Upper lobe of left lung (tissue), 4 donors: Measurements from ENCODE around the gene LRP4.

Experiments
- POLR2AphosphoS5 ChIP-seq, 2 donors: sonication (generic); formaldehyde crosslinking; IDR thresholded peaks; one replicate each; pipeline ENCODE4 v1.5.1; 2017; ENCODE audit warnings: antibody characterized with exemption in 2 of 2
- TF ChIP-seq, protein P1 (sequence below), 6 experiments: fragments of 450-650 bp in 4 of 6; fragments of 200-600 bp in 2 of 6; sonication (generic) in 2 of 6; IDR thresholded peaks; one replicate each; pipeline ENCODE4 v1.5.1; 2016 to 2019; ENCODE audit warnings: antibody characterized with exemption in 6 of 6

DNA sequence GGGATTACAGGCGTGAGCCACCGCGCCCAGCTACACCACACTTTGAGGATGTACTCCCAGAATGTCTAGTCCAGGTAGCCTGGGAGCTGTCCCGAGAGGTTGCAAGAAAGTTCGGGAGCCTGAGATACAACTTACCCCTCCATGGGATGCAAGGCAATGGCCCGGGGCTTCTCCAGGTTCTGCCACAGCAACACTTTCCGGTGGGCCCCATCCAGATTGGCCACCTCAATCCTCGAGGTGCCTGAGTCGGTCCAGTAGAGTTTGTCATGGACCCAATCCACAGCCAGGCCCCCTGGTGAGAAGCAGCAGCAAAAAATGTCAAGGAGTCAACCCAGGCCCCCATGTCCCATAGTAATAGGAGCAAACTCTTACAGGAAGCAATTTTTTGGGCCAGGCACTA, 25.5 kb downstream of the LRP4 start:
- TF ChIP-seq, protein P1, sequence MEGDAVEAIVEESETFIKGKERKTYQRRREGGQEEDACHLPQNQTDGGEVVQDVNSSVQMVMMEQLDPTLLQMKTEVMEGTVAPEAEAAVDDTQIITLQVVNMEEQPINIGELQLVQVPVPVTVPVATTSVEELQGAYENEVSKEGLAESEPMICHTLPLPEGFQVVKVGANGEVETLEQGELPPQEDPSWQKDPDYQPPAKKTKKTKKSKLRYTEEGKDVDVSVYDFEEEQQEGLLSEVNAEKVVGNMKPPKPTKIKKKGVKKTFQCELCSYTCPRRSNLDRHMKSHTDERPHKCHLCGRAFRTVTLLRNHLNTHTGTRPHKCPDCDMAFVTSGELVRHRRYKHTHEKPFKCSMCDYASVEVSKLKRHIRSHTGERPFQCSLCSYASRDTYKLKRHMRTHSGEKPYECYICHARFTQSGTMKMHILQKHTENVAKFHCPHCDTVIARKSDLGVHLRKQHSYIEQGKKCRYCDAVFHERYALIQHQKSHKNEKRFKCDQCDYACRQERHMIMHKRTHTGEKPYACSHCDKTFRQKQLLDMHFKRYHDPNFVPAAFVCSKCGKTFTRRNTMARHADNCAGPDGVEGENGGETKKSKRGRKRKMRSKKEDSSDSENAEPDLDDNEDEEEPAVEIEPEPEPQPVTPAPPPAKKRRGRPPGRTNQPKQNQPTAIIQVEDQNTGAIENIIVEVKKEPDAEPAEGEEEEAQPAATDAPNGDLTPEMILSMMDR (IDR thresholded peaks at IDR 0.05): no peak
- TF ChIP-seq POLR2AphosphoS5 (IDR thresholded peaks at IDR 0.05): no peak
